Posterior vena cava (tissue), 2 donors: ENCODE data around the gene GABARAPL2. TPM values are rescaled to one million over a fixed set of nuclear protein-coding genes. Genes with fewer than 3 reads are reported as not detected.
"Not testable (repeated sequence)": the region's sequence is repeated elsewhere in the genome, so short reads cannot be mapped to it uniquely, and the experiment has no call there.

Experiments used
- DNase-seq: peaks from one replicate; pipeline ENCODE4 v3.0.0-alpha.2; 2020; ENCODE audit warnings: low spot score
- intact Hi-C, 2 donors: fragments of 100-400 bp; cut with DNase I; formaldehyde crosslinking; loops; one replicate each; pipeline versions ENCODE4 v1.14.1 to v1.14.2; 2022 to 2023
- total RNA-seq, 2 donors: library from RNA; stranded (reverse); fragmentation: NEBNext Ultra II Directional; extraction: Animal tissue kit (Norgen Biotek cat#: 25700); gene quantifications; one replicate each; pipeline ENCODE4 v1.2.1, GENCODE V29; 2021
- donor health status: DM: yes; HTN: yes; CAD: no.
- donor health status: DM: yes; HTN: yes; CAD: no.

The GABARAPL2 gene
- total RNA-seq, 2 donors from 2014 or later: 94.3 to 96.0 TPM

DNA sequence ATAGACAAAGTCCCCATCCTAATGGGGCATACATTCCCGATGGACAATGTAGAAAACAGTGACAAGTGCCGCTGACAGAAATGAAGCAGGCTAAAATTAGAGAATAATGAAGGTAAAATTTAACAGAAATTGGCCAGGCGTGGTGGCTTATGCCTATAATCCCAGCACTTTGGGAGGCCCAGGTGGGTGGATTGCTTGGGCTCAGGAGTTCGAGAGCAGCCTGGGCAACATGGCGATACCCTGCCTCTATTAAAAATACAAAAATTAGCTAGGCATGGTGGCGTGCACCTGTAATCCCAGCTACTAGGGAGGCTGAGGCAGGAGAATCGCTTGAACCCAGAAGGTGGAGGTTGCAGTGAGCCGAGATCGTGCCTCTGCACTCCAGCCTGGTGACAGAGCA, 17.7 kb upstream of the GABARAPL2 start:
- DNase-seq, intact Hi-C loops: not testable (repeated sequence)

DNA sequence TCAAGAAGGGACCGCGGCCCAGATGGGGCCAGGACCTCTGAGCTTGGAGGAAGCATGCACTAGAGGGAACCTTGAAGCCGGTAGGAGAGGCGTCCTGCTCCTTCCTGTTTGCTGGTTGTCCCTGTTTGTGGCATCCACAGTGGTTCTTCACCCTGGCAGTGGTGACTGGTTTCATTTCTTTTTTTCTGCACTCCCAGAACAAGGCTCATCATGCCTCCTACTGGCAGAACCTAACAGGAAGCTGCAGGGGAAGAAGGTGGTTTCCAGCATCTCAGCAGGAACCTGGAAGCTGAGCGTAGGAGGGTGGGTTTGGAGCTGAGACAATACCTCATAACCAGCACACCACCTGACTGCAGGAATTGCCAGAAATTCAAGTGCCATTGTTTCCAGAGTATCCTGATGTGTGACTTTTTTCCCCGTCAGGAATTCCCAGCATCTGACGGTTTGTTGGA, 15.9 kb upstream of the GABARAPL2 start:
- intact Hi-C loops: no loop called here
- no peak for DNase-seq

GRCh38 chr16:75552951-75553350, 13.2 kb upstream of the GABARAPL2 start:
- DNase-seq: no peak
- intact Hi-C loops: no loop called here

GRCh38 chr16:75555213-75555706, 10.9 kb upstream of the GABARAPL2 start:
- peak; percentile 92 for DNase-seq
- intact Hi-C loops: no loop called here

DNA sequence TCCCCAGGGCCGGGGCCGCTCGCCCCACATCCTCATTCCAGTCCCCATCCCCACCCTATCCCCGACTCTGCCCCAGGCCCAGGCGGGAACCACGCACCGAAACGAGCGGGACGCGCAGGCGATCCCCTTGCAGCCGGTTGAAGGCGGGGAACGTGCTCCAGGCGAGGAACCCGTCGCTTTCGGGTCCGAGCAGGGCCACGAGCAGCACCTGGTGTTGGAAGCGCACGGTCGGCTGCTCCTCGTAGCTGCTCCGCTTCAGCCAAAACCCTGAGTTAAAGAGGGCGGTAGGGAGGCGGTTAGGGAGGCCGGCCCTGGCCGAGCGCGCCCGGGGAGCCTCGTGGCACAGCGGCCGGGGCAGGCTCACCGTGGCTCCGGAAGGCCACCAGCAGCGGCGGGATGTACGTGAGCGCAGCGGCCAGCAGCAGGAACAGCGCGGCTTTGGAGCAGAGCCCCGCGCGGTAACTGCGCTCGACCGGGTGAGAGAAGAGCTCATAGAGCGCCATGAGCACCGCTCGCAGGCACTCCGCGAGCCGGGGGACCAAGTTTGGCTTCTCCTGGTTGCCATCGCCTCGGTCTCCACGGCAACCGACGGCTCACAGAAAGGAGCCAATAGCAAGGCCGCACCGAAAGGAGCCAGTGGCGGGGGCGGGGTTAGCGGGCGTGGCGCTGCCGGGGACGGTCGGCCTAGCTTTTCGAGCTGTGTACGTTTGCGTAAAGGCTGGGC, 10.3 kb upstream of the GABARAPL2 start, which contains the start of gene TMEM231:
Gene TMEM231 (minus strand): TSS at position 546 of the 724 bp plus-strand sequence. CDS start 43 bp downstream, at position 503.
- intact Hi-C loops: no loop called here
- peak; percentile 99 for DNase-seq

GRCh38 chr16:75556431-75556950, 9.7 kb upstream of the GABARAPL2 start:
- intact Hi-C loops: no loop called here
- DNase-seq: no peak

DNA sequence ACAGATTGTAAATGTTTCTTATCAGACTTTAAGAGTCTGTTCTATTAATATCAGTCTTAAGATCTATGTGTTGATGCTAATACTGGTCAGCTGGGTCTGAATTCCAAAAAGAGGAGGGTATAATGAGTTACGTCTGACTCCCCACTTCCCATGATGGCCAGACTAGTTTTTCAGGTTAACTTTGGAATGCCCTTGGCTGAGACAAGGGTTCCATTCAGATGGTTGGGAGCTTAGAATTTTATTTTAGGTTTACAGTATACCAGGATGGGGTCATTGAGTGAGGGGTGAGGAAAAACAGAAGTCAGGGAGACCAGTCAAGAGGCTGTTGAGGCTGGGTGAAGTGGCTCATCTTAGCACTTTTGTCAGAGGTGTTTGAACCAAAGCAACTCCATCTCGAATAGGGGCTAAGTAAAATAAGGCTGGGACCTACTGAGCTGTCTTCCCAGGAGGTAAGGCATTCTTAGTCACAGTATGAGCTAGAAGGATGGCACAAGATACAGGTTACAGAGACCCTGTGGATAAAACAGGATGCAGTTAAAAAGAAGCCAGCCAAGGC, 7.3 kb upstream of the GABARAPL2 start:
- intact Hi-C loops: no loop called here
- no peak for DNase-seq

DNA sequence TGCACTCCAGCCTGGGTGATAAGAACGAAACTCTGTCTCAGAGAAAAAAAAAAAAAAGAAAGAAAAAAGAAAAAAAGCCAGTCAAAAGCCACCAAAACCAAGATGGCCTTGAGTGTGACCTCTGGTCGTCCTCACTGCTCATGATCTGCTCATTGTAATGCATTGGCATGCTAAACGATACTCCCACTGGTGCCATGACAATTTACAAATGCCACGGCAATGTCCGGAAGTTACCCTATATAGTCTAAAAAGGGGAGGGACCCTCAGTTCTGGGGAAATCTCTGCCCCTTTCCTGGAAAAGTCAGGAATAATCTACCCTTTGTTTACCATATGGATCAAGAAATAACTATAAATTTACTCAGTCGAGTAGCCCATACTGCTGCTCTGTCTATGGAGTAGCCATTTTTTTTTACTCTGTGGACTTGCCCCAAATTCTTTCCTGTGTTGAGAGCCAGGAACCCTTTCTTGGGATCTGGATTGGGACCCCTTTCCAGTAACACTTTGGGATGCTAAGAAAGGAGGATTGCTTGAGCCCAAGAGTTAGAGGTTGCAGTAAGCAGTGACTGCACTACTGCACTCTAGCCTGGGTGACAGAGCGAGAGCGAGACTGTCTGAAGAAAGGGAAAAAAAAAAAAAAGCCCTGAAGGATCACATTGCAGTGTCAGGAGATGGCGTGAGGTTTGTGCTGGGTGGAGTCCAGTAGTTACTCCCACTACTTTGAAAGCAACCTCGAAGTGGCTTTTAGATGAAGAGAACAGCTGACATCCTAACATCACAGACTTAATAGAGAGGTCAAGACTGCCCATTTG, 6.4 kb upstream of the GABARAPL2 start:
- intact Hi-C loops: loop anchor here in 1 of 2 donors (10.0 kb wide), 1 partner anchor 65 kb away; the partner anchor contains the start of gene ADAT1
- DNase-seq: no peak

DNA sequence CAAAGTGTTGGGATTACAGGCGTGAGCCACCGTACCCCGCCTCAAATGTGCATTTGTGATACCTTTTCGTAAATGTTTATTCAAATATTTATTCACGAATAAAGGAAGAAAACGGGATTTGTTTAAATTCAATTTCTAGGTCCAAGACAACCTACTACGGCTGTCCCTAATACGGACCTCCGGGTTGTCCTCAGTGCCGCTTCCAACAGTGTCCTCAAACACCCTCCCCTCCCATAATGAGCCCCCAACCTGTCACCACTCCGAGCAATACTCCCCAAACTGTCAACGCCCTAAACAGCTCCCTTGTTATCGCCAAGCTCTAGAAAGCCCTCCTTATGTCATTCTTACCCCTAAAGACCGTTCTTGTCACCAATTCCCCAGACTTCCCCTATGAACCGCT, 539 bp upstream of the GABARAPL2 start:
- no peak for DNase-seq
- intact Hi-C loops: loop anchor here (5.0 to 10.0 kb wide), 2 partner anchors 52 to 59 kb away; partner anchors contain the start of gene ADAT1 (in 1 of the 2)

- DNase-seq: no peak
- intact Hi-C loops: loop anchor here (5.0 to 10.0 kb wide), 2 partner anchors 50 to 58 kb away; partner anchors contain the start of gene ADAT1 (in 1 of the 2)
Measured at GRCh38 chr16:75566758-75567255, 628 bp downstream of the GABARAPL2 start.

- no peak for DNase-seq
- intact Hi-C loops: loop anchor here (5.0 to 10.0 kb wide), 2 partner anchors 49 to 57 kb away; partner anchors contain the start of gene ADAT1 (in 1 of the 2)
Measured at GRCh38 chr16:75567911-75568310, 1.7 kb downstream of the GABARAPL2 start.

GRCh38 chr16:75570396-75571065, 4.4 kb downstream of the GABARAPL2 start:
- intact Hi-C loops: loop anchor here in 1 of 2 donors (10.0 kb wide), 1 partner anchor 346 kb away; no protein-coding TSS in a partner anchor
- no peak for DNase-seq

DNA sequence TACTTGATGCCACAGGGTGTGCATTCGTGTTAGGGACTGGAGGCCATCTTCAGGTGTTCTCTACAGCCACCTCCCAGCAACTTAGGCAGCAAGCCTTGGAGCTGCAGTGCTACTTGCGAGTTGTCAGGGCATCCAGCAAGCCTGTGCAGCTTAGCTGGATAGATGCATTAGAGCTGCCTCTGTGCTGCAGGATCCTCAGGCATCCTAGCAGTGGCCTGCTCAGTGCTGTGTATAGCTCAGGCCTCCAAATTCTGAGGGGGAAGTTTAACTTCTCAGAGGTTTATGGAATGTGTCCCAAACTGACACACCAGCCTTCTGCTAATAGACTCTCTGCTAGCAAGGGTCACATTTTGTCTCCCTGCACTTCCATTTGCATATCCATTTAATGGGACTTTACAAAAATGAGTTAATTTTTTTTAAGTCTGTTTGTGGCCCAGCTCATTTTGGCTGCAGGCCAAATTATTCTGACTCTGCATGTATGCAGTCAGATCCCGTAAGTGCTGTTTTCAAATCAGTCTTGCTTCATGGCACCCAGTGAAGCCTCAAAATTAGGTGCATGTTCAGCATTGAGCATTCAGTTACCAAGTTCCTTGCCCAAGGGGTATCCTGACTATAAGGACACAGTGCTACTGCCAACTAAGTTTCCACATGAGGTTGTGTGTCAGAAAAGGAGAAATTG, 6.8 kb downstream of the GABARAPL2 start:
- intact Hi-C loops: loop anchor here in 1 of 2 donors (10.0 kb wide), 1 partner anchor 348 kb away; no protein-coding TSS in a partner anchor
- no peak for DNase-seq

GRCh38 chr16:75573955-75574354, 7.8 kb downstream of the GABARAPL2 start:
- DNase-seq: no peak
- intact Hi-C loops: loop anchor here in 1 of 2 donors (10.0 kb wide), 1 partner anchor 349 kb away; no protein-coding TSS in a partner anchor

DNA sequence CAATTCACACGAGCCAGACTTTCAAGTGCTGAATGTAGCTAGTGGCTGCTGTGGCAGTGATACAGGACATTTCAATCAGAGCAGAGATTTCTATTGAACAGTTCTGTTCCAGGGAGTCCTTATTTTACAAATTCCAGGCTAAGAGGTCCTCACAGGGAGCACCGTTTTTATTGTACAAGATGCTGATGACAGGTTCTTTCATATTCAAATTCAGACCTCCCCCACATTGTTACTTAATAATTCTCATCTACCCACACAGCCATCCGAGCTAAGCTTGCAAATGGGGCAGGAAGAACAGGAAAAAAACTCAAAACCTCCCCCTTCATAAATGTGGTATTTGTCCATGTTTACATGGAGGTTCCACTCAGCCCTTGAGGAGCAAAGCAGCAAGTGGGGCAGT, 9.8 kb downstream of the GABARAPL2 start:
- intact Hi-C loops: loop anchor here in 1 of 2 donors (10.0 kb wide), 1 partner anchor 351 kb away; no protein-coding TSS in a partner anchor
- DNase-seq: no peak

GRCh38 chr16:75576384-75576811, 10.2 kb downstream of the GABARAPL2 start:
- no peak for DNase-seq
- intact Hi-C loops: loop anchor here in 1 of 2 donors (10.0 kb wide), 1 partner anchor 352 kb away; no protein-coding TSS in a partner anchor

DNA sequence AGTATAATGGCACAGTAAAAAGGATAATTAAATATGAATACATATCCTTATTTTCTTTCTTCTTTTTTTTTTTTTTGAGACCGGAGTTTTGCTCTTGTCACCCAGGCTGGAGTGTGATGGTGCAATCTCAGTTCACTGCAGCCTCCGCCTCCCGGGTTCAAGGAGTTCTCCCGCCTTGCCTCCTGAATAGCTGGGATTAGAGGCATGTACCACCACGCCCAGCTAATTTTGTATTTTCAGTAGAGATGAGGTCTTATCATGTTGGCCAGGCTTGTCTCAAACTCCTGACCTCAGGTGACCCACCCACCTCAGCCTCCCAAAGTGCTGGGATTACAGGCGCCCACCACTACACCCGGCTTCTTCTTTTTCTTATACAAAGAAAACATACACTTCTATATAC, 12.0 kb downstream of the GABARAPL2 start:
- no peak for DNase-seq
- intact Hi-C loops: loop anchor here in 1 of 2 donors (10.0 kb wide), 1 partner anchor 353 kb away; no protein-coding TSS in a partner anchor
